NT2/D1 (cell line): Measurements from ENCODE around the gene ALDH3B1.

Source experiments
- SUZ12 ChIP-seq: IDR thresholded peaks from 2 replicates; pipeline ENCODE4 v1.6.1; 2011; ENCODE audit not compliant: insufficient read length, insufficient read depth; ENCODE audit errors: extremely low read depth
- ZNF274 ChIP-seq: IDR thresholded peaks from 2 replicates; pipeline ENCODE4 v1.6.1; 2011; ENCODE audit warnings: mild to moderate bottlenecking, low read depth, low read length

GRCh38 chr11:68038226-68038717, 28.1 kb downstream of the ALDH3B1 start:
- TF ChIP-seq SUZ12 = no peak
- TF ChIP-seq ZNF274 = no peak
